GM12878 (cell line): Measurements from ENCODE around the gene SHF. TPM values are rescaled to one million over a fixed set of nuclear protein-coding genes. Genes with fewer than 3 reads are reported as not detected.
A peak's percentile ranks its signal among the peaks of the same experiment; 100 is the strongest.

Experiments used
- ATAC-seq: fragments of 200-7000 bp; cut with Tn5 transposase; 3 replicates; pipeline ENCODE4 v1.9.1; 2020; ENCODE audit warnings: mild to moderate bottlenecking, moderate library complexity
- BruUV-seq: library from RNA; stranded (reverse); fragments of 400-500 nt; replicated peaks from 2 replicates; lab custom pipeline; 2021; lab: Mats Ljungman, UMichigan
- CTCF ChIA-PET: fragments of 300-600 bp; sonication (Branson Sonifier 250); formaldehyde crosslinking; extraction: SDS; loops from one replicate; lab custom pipeline; 2021; ENCODE audit warnings: inconsistent platforms; lab: Yijun Ruan, JAX
- POLR2A ChIA-PET: fragments of 350-600 bp; formaldehyde crosslinking; extraction: SDS; loops from one replicate; lab custom pipeline; 2021; ENCODE audit warnings: inconsistent platforms; lab: Charles Lee
- RAD21 ChIA-PET: fragments of 300-600 bp; sonication (Branson Sonifier 250); formaldehyde crosslinking; loops from one replicate; lab custom pipeline; 2023; ENCODE audit warnings: antibody characterized with exemption; ENCODE audit not compliant: unreplicated experiment; lab: Charles Lee
- SMC1A ChIA-PET: fragments of 300-600 bp; sonication (Branson Sonifier 250); formaldehyde crosslinking; loops from one replicate; lab custom pipeline; 2023; ENCODE audit not compliant: unreplicated experiment, uncharacterized antibody; lab: Charles Lee
- DNase-seq: peaks from one replicate; pipeline ENCODE4 v3.0.0-alpha.2; 2011; ENCODE audit warnings: low read depth, low spot score
- FAIRE-seq: peaks from 3 replicates; lab custom pipeline; 2011; peaks lifted over from hg19 to GRCh38; lab: Jason Lieb, UNC
- H2AFZ ChIP-seq: 2 replicates; pipeline ENCODE4 v1.6.0; 2011; ENCODE audit warnings: low read depth, low read length, control low read depth; ENCODE audit not compliant: control insufficient read depth
- H3K27ac ChIP-seq: 2 replicates; pipeline ENCODE4 v1.5.1; 2011; ENCODE audit warnings: control low read depth; ENCODE audit not compliant: control insufficient read depth, insufficient read depth
- H3K27me3 ChIP-seq, 2 experiments: replicated peaks in 1 of 2; 2 replicates each; pipeline versions ENCODE4 v1.6.0 to v1.6.1; 2011; ENCODE audit warnings: low read length in 1 of 2; ENCODE audit not compliant: control insufficient read depth in 2 of 2, insufficient read depth in 2 of 2
- H3K36me3 ChIP-seq, 2 experiments: 2 replicates each; pipeline ENCODE4 v1.5.1; 2011; ENCODE audit warnings: low read length in 1 of 2; ENCODE audit not compliant: control insufficient read depth in 2 of 2, insufficient read depth in 2 of 2
- H3K4me1 ChIP-seq: 2 replicates; pipeline ENCODE4 v1.6.1; 2011; ENCODE audit warnings: mild to moderate bottlenecking, low read length, moderate library complexity, mixed read lengths; ENCODE audit not compliant: control insufficient read depth, insufficient read depth
- H3K4me2 ChIP-seq: 2 replicates; pipeline ENCODE4 v1.6.0; 2011; ENCODE audit warnings: control low read depth; ENCODE audit not compliant: control insufficient read depth, insufficient read depth
- H3K4me3 ChIP-seq: fragments of 200-600 bp; sonication (generic); 2 replicates; pipeline ENCODE4 v1.5.1; 2016
- H3K79me2 ChIP-seq: 2 replicates; pipeline ENCODE4 v1.6.0; 2011; ENCODE audit warnings: low read length; ENCODE audit not compliant: control insufficient read depth, insufficient read depth
- H3K9ac ChIP-seq: 2 replicates; pipeline ENCODE4 v1.8.0; 2011; ENCODE audit warnings: low read length, control low read depth, mixed read lengths; ENCODE audit not compliant: control insufficient read depth, insufficient read depth
- H3K9me3 ChIP-seq: replicated peaks from 3 replicates; pipeline ENCODE4 v1.5.1; 2011; ENCODE audit warnings: mild to moderate bottlenecking, low read length; ENCODE audit not compliant: control insufficient read depth, insufficient read depth
- H4K20me1 ChIP-seq: 2 replicates; pipeline ENCODE4 v1.6.0; 2011; ENCODE audit not compliant: control insufficient read depth, insufficient read depth
- FOXM1 ChIP-seq: IDR thresholded peaks from 2 replicates; pipeline ENCODE4 v1.6.1; 2012; ENCODE audit warnings: low read depth, mild to moderate bottlenecking, inconsistent platforms, low read length, moderate library complexity
- MYC ChIP-seq: IDR thresholded peaks from 2 replicates; pipeline ENCODE4 v1.6.1; 2011; ENCODE audit warnings: mild to moderate bottlenecking, low read length, moderate library complexity, inconsistent platforms; ENCODE audit not compliant: insufficient read depth, insufficient replicate concordance, insufficient read length, severe bottlenecking
- NFIC ChIP-seq: IDR thresholded peaks from 2 replicates; pipeline ENCODE4 v1.6.1; 2012; ENCODE audit warnings: low read depth, mild to moderate bottlenecking, inconsistent platforms, low read length, moderate library complexity
- NFYB ChIP-seq: IDR thresholded peaks from 2 replicates; pipeline ENCODE4 v1.6.1; 2011; ENCODE audit warnings: low read depth, mild to moderate bottlenecking, low read length, improper control_type of control experiment, moderate library complexity; ENCODE audit not compliant: insufficient read depth
- POLR2A ChIP-seq: IDR thresholded peaks from 2 replicates; pipeline ENCODE4 v1.6.1; 2011; ENCODE audit warnings: low read depth, mild to moderate bottlenecking, low read length
- RUNX3 ChIP-seq: IDR thresholded peaks from 2 replicates; pipeline ENCODE4 v1.6.1; 2012; ENCODE audit warnings: low read length, inconsistent platforms
- TCF7 ChIP-seq: IDR thresholded peaks from 2 replicates; pipeline ENCODE4 v1.6.1; 2014; ENCODE audit warnings: antibody characterized with exemption, borderline replicate concordance
- YY1 ChIP-seq: IDR thresholded peaks from 2 replicates; pipeline ENCODE4 v1.6.1; 2011; ENCODE audit warnings: low read depth, mild to moderate bottlenecking, low read length
- whole genome bisulfite sequencing: methylation state at CpG from one replicate; pipeline ENCODE4 v1.1.6; 2016; ENCODE audit warnings: low lambda C conversion rate; ENCODE audit not compliant: insufficient replicate concordance, insufficient coverage; ENCODE audit errors: missing lambda C conversion rate; 5-methylcytosine and 5-hydroxymethylcytosine counted together
- in situ Hi-C: fragments of 300-500 bp; cut with MboI; formaldehyde crosslinking; loops from 9 replicates; pipeline ENCODE4 v1.14.3; 2018; ENCODE audit warnings: mixed read lengths
- intact Hi-C: fragments of 100-400 bp; cut with micrococcal nuclease; formaldehyde crosslinking; loops from one replicate; pipeline ENCODE4 v1.14.2; 2022; ENCODE audit not compliant: unreplicated experiment
- polyA plus RNA-seq, 11 experiments: library from polyadenylated mRNA; depleted of rRNA in 4 of 11; unstranded in 6 of 11; stranded (reverse) in 5 of 11; fragments of >200 nt; fragmentation: Nextera tagmentation in 4 of 11; fragmentation: Illumina TruSeq in 1 of 11; extraction: Ambion mirVana in 4 of 11; extraction: Trizol in 1 of 11; gene quantifications; 1 replicate in 1 of 11; 2 replicates in 10 of 11; pipeline versions ENCODE4 v1.2.1 to v1.2.3, GENCODE V29; 2011 to 2016; ENCODE audit warnings: inconsistent platforms in 2 of 11, missing spikeins in 2 of 11, low read depth in 1 of 11
- total RNA-seq, 4 experiments: library from RNA; depleted of rRNA in 3 of 4; stranded (reverse); fragments of >200 nt in 3 of 4; fragmentation: Illumina TruSeq in 1 of 4; extraction: Trizol in 1 of 4; gene quantifications; 2 replicates each; pipeline versions ENCODE4 v1.2.1 to v1.2.3, GENCODE V29; 2013 to 2021
- TF ChIP-seq, protein P1 (sequence below), 3 experiments: IDR thresholded peaks in 2 of 3; conservative IDR thresholded peaks in 1 of 3; 2 replicates each; pipeline ENCODE4 v1.5.1; 2011; ENCODE audit warnings: low read depth in 3 of 3, low read length in 3 of 3, mild to moderate bottlenecking in 3 of 3, control low read depth in 2 of 3, moderate library complexity in 2 of 3, inconsistent platforms in 1 of 3, mixed read lengths in 1 of 3; ENCODE audit not compliant: control insufficient read depth in 2 of 3, insufficient read depth in 1 of 3; ENCODE audit errors: extremely low read depth in 1 of 3
- TF ChIP-seq, protein P2 (sequence below): fragments of 150-350 bp; IDR thresholded peaks from 2 replicates; pipeline ENCODE4 v1.6.1; 2016; ENCODE audit warnings: low read depth, low read length
- TF ChIP-seq, protein P3 (sequence below): IDR thresholded peaks from 2 replicates; pipeline ENCODE4 v1.6.1; 2012; ENCODE audit warnings: low read depth, low read length, improper control_type of control experiment

The SHF gene
- total and polyA plus RNA-seq, 10 of the 15 experiments (the other 5 are each of a cell fraction or from before 2014, with no cell fraction given) = 0.04 to 5.7 (median 1.0) TPM; not detected in 1

DNA sequence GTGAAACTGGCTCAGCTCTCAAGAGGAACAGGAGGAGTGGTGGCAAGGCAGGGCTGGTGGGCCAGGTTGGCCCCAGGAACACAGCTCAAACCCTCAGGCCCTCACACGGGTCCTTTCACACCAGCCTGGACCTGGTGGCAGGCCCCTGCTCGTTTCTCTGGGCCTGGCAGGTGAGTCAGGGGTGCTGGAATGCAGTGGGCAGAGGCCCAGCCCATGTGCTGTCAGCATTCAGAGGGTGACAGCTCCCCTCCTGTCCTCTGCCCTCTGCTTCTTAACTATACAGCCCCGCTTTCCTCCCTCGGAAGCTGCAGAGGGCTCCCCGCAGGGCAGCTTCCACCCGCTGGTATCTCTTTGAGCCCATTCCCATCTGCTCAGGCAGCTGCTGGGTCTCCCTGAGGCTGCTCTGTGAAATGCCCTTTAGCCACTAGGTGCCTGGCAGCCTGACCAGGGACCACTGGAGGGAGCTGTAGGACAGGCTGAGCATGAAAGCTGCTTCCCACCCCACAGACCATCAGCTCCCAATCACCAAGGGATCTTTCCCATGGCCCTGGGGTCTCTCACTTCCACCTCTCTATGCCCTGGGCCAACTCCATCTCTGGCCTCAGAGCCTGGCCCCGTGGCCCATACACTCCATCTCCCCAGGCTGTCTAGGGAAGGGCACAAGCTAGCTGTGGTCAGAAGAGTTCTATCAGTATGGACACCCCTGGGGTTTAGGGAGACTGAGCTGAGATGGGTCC, 24.8 kb downstream of the SHF start (continued):
- peak; percentile 19; the same call in 1 of the 2 replicates for TF ChIP-seq RUNX3
- TF ChIP-seq, protein P1, sequence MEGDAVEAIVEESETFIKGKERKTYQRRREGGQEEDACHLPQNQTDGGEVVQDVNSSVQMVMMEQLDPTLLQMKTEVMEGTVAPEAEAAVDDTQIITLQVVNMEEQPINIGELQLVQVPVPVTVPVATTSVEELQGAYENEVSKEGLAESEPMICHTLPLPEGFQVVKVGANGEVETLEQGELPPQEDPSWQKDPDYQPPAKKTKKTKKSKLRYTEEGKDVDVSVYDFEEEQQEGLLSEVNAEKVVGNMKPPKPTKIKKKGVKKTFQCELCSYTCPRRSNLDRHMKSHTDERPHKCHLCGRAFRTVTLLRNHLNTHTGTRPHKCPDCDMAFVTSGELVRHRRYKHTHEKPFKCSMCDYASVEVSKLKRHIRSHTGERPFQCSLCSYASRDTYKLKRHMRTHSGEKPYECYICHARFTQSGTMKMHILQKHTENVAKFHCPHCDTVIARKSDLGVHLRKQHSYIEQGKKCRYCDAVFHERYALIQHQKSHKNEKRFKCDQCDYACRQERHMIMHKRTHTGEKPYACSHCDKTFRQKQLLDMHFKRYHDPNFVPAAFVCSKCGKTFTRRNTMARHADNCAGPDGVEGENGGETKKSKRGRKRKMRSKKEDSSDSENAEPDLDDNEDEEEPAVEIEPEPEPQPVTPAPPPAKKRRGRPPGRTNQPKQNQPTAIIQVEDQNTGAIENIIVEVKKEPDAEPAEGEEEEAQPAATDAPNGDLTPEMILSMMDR (IDR thresholded peaks at IDR 0.05 in 2 of 3, conservative IDR thresholded peaks at IDR 0.05 in 1 of 3; ENCODE audit: control insufficient read depth in 2 of 3, extremely low read depth in 1 of 3, insufficient read depth in 1 of 3, low read depth in 3 of 3, low read length in 3 of 3) = peak; percentile 89 to 98 (median 96)
- TF ChIP-seq, all 136 proteins: peak for 14

DNA sequence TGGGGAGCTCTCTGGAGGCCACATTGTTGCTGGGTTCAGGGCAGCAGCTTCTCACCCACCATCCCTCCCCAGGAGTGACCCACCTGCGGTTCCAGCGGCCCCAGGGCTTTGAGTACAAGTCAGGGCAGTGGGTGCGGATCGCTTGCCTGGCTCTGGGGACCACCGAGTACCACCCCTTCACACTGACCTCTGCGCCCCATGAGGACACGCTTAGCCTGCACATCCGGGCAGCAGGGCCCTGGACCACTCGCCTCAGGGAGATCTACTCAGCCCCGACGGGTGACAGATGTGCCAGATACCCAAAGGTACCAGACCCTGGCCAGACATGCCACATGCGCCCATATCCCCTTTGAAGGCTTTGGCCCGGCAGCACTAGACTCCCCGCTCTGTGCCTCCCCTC, 26.1 kb downstream of the SHF start:
- FAIRE-seq (no peak), ATAC-seq (no peak), DNase-seq (no peak)
- in situ Hi-C loops = loop anchor here (5.0 kb wide), 1 partner anchor 111 kb away; no protein-coding TSS in a partner anchor
- H4K20me1 ChIP-seq = no peaks in the 10 kb centered on the region
- H3K9ac ChIP-seq = no peak overlapping the region
- BruUV-seq = no TSS peak
- H3K9me3 ChIP-seq = no peaks in the 10 kb centered on the region
- H3K4me2 ChIP-seq = no peak overlapping the region
- ChIA-PET SMC1A (interaction anchor here (1.9 to 9.7 kb wide), 2 partner anchors 42 to 138 kb away, joined by 4 to 159 read pairs; no protein-coding TSS in a partner anchor), CTCF (interaction anchor here (1.0 to 16.3 kb wide), 7 partner anchors 20 to 450 kb away, joined by 3 to 253 read pairs (median 6); partner anchors contain the start of gene SHF), RAD21 (interaction anchor here (1.4 kb wide), 1 partner anchor 43 kb away, joined by 6 read pairs; no protein-coding TSS in a partner anchor), POLR2A (no interaction called here)
- H3K4me1 ChIP-seq = peaks cover 7% of the 10 kb centered on the region
- H2AFZ ChIP-seq = no peak overlapping the region
- H3K27me3 ChIP-seq = no peaks in the 10 kb centered on the region
- H3K27ac ChIP-seq = no peak overlapping the region
- H3K36me3 ChIP-seq = no peaks in the 10 kb centered on the region
- intact Hi-C loops = loop anchor here (2.0 kb wide), 1 partner anchor 295 kb away; no protein-coding TSS in a partner anchor
- H3K79me2 ChIP-seq = peaks cover 4% of the 10 kb centered on the region
- no peak overlapping the region for H3K4me3 ChIP-seq
- WGBS = 96% methylated on average over 14 of the region's 14 CpGs
- TF ChIP-seq YY1 (no peak), NFYB (no peak), FOXM1 (no peak), POLR2A (no peak), MYC (no peak), NFIC (no peak), TCF7 (no peak)
- TF ChIP-seq, protein P2, sequence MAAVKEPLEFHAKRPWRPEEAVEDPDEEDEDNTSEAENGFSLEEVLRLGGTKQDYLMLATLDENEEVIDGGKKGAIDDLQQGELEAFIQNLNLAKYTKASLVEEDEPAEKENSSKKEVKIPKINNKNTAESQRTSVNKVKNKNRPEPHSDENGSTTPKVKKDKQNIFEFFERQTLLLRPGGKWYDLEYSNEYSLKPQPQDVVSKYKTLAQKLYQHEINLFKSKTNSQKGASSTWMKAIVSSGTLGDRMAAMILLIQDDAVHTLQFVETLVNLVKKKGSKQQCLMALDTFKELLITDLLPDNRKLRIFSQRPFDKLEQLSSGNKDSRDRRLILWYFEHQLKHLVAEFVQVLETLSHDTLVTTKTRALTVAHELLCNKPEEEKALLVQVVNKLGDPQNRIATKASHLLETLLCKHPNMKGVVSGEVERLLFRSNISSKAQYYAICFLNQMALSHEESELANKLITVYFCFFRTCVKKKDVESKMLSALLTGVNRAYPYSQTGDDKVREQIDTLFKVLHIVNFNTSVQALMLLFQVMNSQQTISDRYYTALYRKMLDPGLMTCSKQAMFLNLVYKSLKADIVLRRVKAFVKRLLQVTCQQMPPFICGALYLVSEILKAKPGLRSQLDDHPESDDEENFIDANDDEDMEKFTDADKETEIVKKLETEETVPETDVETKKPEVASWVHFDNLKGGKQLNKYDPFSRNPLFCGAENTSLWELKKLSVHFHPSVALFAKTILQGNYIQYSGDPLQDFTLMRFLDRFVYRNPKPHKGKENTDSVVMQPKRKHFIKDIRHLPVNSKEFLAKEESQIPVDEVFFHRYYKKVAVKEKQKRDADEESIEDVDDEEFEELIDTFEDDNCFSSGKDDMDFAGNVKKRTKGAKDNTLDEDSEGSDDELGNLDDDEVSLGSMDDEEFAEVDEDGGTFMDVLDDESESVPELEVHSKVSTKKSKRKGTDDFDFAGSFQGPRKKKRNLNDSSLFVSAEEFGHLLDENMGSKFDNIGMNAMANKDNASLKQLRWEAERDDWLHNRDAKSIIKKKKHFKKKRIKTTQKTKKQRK = no peak
- TF ChIP-seq, protein P3, sequence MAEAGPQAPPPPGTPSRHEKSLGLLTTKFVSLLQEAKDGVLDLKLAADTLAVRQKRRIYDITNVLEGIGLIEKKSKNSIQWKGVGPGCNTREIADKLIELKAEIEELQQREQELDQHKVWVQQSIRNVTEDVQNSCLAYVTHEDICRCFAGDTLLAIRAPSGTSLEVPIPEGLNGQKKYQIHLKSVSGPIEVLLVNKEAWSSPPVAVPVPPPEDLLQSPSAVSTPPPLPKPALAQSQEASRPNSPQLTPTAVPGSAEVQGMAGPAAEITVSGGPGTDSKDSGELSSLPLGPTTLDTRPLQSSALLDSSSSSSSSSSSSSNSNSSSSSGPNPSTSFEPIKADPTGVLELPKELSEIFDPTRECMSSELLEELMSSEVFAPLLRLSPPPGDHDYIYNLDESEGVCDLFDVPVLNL = no peak
